Vagina (tissue), 2 donors: ENCODE data around the gene LPA.

ENCODE experiments used
- CTCF ChIP-seq, 3 experiments: fragments of 450-650 bp in 2 of 3; fragments of 200-600 bp in 1 of 3; sonication (generic) in 1 of 3; IDR thresholded peaks; one replicate each; pipeline ENCODE4 v1.5.1; 2017 to 2019; ENCODE audit warnings: antibody characterized with exemption in 3 of 3, mild to moderate bottlenecking in 2 of 3, moderate library complexity in 2 of 3
- POLR2AphosphoS5 ChIP-seq, 2 donors: sonication (generic); formaldehyde crosslinking; IDR thresholded peaks; one replicate each; pipeline ENCODE4 v1.9.0; 2017; ENCODE audit warnings: antibody characterized with exemption in 2 of 2, mild to moderate bottlenecking in 2 of 2, low read depth in 1 of 2; ENCODE audit not compliant: insufficient read depth in 1 of 2

- TF ChIP-seq CTCF (IDR thresholded peaks at IDR 0.05) (no peak), POLR2AphosphoS5 (IDR thresholded peaks at IDR 0.05; ENCODE audit: insufficient read depth in 1 of 2, low read depth in 1 of 2) (no peak)
Measured at GRCh38 chr6:160523223-160523622, 140.9 kb downstream of the LPA start.
